Lower leg skin (tissue), 4 donors: ENCODE results near the gene XPC. TPM values are rescaled to one million over a fixed set of nuclear protein-coding genes. Genes with fewer than 3 reads are reported as not detected.

Experiments
- DNase-seq, 2 donors: peaks; one replicate each; pipeline ENCODE4 v3.0.0-alpha.2; 2019; ENCODE audit warnings: low spot score in 2 of 2
- H3K4me3 ChIP-seq: fragments of 200-600 bp; sonication (generic); 2 replicates; pipeline ENCODE4 v1.5.1; 2017; ENCODE audit warnings: mild to moderate bottlenecking, low read depth; ENCODE audit not compliant: poor library complexity, severe bottlenecking
- CTCF ChIP-seq, 3 donors: fragments of 450-650 bp; IDR thresholded peaks; one replicate each; pipeline ENCODE4 v1.5.1; 2016; ENCODE audit warnings: antibody characterized with exemption in 3 of 3, mild to moderate bottlenecking in 3 of 3, moderate library complexity in 2 of 3
- POLR2A ChIP-seq, 2 donors: fragments of 450-650 bp; IDR thresholded peaks; one replicate each; pipeline ENCODE4 v1.6.1; 2016 to 2017; ENCODE audit warnings: antibody characterized with exemption in 2 of 2, mild to moderate bottlenecking in 1 of 2, moderate library complexity in 1 of 2
- WGBS, 2 donors: methylation state at CpG; one replicate each; pipeline ENCODE4 v1.1.5; 2018; 5-methylcytosine and 5-hydroxymethylcytosine counted together
- intact Hi-C: fragments of 100-400 bp; cut with DNase I; formaldehyde crosslinking; loops from one replicate; pipeline ENCODE4 v1.15.0; 2023; ENCODE audit warnings: low total_unique reads
- total RNA-seq, 4 donors: library from RNA; depleted of rRNA; stranded (reverse); fragments of >200 nt; gene quantifications; one replicate each; pipeline ENCODE4 v1.1.0, GENCODE V29; 2016

XPC gene
- total RNA-seq, 4 donors from 2014 or later, result 50.6 to 110 (median 76.2) TPM

GRCh38 chr3:14157951-14158350, 20.4 kb downstream of the XPC start:
- H3K4me3 ChIP-seq, result no peak overlapping the region
- 94 to 96% methylated on average over 9 of the region's 9 CpGs for WGBS, 2 donors
- DNase-seq, result no peak
- intact Hi-C loops, result no loop called here
- TF ChIP-seq CTCF (IDR thresholded peaks at IDR 0.05), result no peak
- no peak for TF ChIP-seq POLR2A (IDR thresholded peaks at IDR 0.05)

- H3K4me3 ChIP-seq, result no peak overlapping the region
- intact Hi-C loops, result no loop called here
- no peak for DNase-seq
- TF ChIP-seq CTCF (IDR thresholded peaks at IDR 0.05), result no peak
- TF ChIP-seq POLR2A (IDR thresholded peaks at IDR 0.05), result no peak
- 63 to 64% methylated on average over 13 of the region's 13 CpGs for WGBS, 2 donors
Observed at GRCh38 chr3:14156843-14157561, 21.4 kb downstream of the XPC start.

GRCh38 chr3:14156201-14156600, 22.2 kb downstream of the XPC start:
- H3K4me3 ChIP-seq, result no peak overlapping the region
- no peak for DNase-seq
- TF ChIP-seq CTCF (IDR thresholded peaks at IDR 0.05), result no peak
- no peak for TF ChIP-seq POLR2A (IDR thresholded peaks at IDR 0.05)
- intact Hi-C loops, result no loop called here
- WGBS, 2 donors, result 68 to 73% methylated on average over 7 of the region's 7 CpGs

- intact Hi-C loops, result no loop called here
- WGBS, 2 donors, result 93 to 99% methylated on average over 6 to 7 of the region's 7 CpGs
- no peak overlapping the region for H3K4me3 ChIP-seq
- TF ChIP-seq POLR2A (IDR thresholded peaks at IDR 0.05), result no peak
- TF ChIP-seq CTCF (IDR thresholded peaks at IDR 0.05), result no peak
- DNase-seq, result no peak
Observed at GRCh38 chr3:14154895-14155440, 23.4 kb downstream of the XPC start.

- peak in 1 of 2 donors; percentile 40 for DNase-seq
- TF ChIP-seq POLR2A (IDR thresholded peaks at IDR 0.05), result no peak
- TF ChIP-seq CTCF (IDR thresholded peaks at IDR 0.05), result no peak
- intact Hi-C loops, result no loop called here
- H3K4me3 ChIP-seq, result no peak overlapping the region
- WGBS, 2 donors, result 85 to 88% methylated on average over 5 of the region's 5 CpGs
Observed at GRCh38 chr3:14154276-14154675, 24.1 kb downstream of the XPC start.
